Transverse colon (tissue), 4 donors: ENCODE measurements around the gene GFPT2. TPM values are rescaled to one million over a fixed set of nuclear protein-coding genes. Genes with fewer than 3 reads are reported as not detected.

ENCODE experiments used
- DNase-seq: peaks from one replicate; pipeline ENCODE4 v3.0.0-alpha.2; 2019
- H3K27ac ChIP-seq, 4 donors: fragments of 200-600 bp; sonication (generic); 2 replicates each; pipeline ENCODE4 v1.5.1; 2016 to 2018; ENCODE audit warnings: inconsistent platforms in 4 of 4
- H3K27me3 ChIP-seq: fragments of 200-600 bp; sonication (generic); 2 replicates; pipeline ENCODE4 v1.5.1; 2017; ENCODE audit warnings: inconsistent platforms
- H3K36me3 ChIP-seq, 4 donors: fragments of 200-600 bp; sonication (generic); 2 replicates each; pipeline ENCODE4 v1.5.1; 2017 to 2019; ENCODE audit warnings: inconsistent platforms in 4 of 4
- H3K4me1 ChIP-seq, 4 donors: fragments of 200-600 bp; sonication (generic); 2 replicates each; pipeline ENCODE4 v1.5.1; 2017 to 2020; ENCODE audit warnings: inconsistent platforms in 4 of 4
- H3K4me3 ChIP-seq, 4 donors: fragments of 200-600 bp; sonication (generic); 1 replicate in 1 of 4; 2 replicates in 3 of 4; pipeline versions ENCODE4 v1.5.1 to v1.6.1; 2017 to 2019; ENCODE audit warnings: inconsistent platforms in 4 of 4
- H3K9me3 ChIP-seq, 2 donors: fragments of 200-600 bp; sonication (generic); 2 replicates each; pipeline ENCODE4 v1.5.1; 2017 to 2019; ENCODE audit warnings: inconsistent platforms in 2 of 2
- EP300 ChIP-seq: sonication (generic); formaldehyde crosslinking; IDR thresholded peaks from one replicate; pipeline ENCODE4 v1.6.1; 2017; ENCODE audit warnings: antibody characterized with exemption, low read depth
- POLR2A ChIP-seq: fragments of 450-650 bp; IDR thresholded peaks from one replicate; pipeline ENCODE4 v1.6.1; 2016; ENCODE audit warnings: antibody characterized with exemption, mild to moderate bottlenecking, moderate library complexity
- POLR2AphosphoS5 ChIP-seq, 3 donors: sonication (generic); formaldehyde crosslinking; IDR thresholded peaks; one replicate each; pipeline ENCODE4 v1.6.1; 2016; ENCODE audit warnings: antibody characterized with exemption in 3 of 3
- WGBS, 2 donors: methylation state at CpG; one replicate each; pipeline ENCODE4 v1.1.5; 2018; ENCODE audit warnings: low coverage in 1 of 2; 5-methylcytosine and 5-hydroxymethylcytosine counted together
- in situ Hi-C, 4 donors: fragments of 200-750 bp; cut with MboI; loops; one replicate each; pipeline versions ENCODE4 v1.15.0 to v1.15.1; 2017; ENCODE audit warnings: low sequenced_read_pairs in 3 of 4, low pct_ligation_motif_present in 1 of 4, low pct_unique_long_range_greater_than_20kb in 1 of 4
- intact Hi-C: fragments of 100-400 bp; cut with DNase I; formaldehyde crosslinking; loops from one replicate; pipeline ENCODE4 v1.15.1; 2023; ENCODE audit warnings: low total_unique reads
- total RNA-seq, 4 donors: library from RNA; depleted of rRNA; stranded (reverse); fragments of >200 nt; gene quantifications; one replicate each; pipeline ENCODE4 v1.1.0, GENCODE V29; 2016
- TF ChIP-seq, protein P1 (sequence below), 5 experiments: fragments of 200-600 bp in 3 of 5; fragments of 450-650 bp in 2 of 5; sonication (generic) in 3 of 5; IDR thresholded peaks; 1 replicate in 2 of 5; 2 replicates in 3 of 5; pipeline ENCODE4 v1.5.1; 2016 to 2017; ENCODE audit warnings: antibody characterized with exemption in 5 of 5, inconsistent platforms in 3 of 5, mild to moderate bottlenecking in 2 of 5, moderate library complexity in 1 of 5

The GFPT2 gene
- total RNA-seq, 4 donors from 2014 or later, result 5.9 to 47.4 (median 11.2) TPM

DNA sequence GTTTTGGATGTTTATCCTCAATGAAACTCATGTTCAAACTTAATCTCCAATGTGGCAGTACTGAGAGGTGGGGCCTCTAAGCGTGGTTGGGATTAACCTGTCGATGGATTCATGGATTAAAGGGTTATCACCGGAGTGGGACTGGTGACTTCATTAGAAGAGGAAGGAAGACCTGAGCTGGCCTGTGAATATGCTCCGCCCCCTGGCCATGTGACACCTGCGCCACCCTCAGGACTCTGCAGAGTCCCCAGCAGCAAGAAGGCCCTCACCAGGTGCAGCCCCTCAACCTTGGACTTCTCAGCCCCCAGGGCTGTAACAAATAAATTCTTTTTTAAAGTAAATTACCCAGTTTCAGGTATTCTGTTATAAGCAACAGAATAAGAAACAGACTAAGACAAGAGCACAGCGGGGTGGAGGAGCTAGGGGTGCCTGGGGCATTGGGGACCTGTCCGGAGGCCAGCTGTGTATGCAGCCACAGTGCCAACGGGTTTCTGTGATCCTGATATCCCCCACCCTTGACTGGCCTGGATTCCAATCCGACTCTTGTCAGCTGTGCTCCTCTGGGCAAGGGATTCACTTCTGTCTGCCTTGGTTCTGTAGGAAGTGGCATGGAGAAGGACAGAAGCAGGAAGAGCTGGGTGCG, 58.1 kb downstream of the GFPT2 start:
- no peaks in the 10 kb centered on the region for H3K9me3 ChIP-seq
- no peak for DNase-seq
- H3K4me3 ChIP-seq, result no peak overlapping the region
- in situ Hi-C loops, result loop anchor here in 1 of 4 donors (25.0 kb wide), 1 partner anchor 192 kb away; the partner anchor contains the start of gene CNOT6
- H3K27me3 ChIP-seq, result no peaks in the 10 kb centered on the region
- intact Hi-C loops, result no loop called here
- no peaks in the 10 kb centered on the region for H3K36me3 ChIP-seq
- no peak overlapping the region for H3K27ac ChIP-seq
- no peak for TF ChIP-seq POLR2AphosphoS5 (IDR thresholded peaks at IDR 0.05)
- no peak for TF ChIP-seq POLR2A
- TF ChIP-seq, protein P1, sequence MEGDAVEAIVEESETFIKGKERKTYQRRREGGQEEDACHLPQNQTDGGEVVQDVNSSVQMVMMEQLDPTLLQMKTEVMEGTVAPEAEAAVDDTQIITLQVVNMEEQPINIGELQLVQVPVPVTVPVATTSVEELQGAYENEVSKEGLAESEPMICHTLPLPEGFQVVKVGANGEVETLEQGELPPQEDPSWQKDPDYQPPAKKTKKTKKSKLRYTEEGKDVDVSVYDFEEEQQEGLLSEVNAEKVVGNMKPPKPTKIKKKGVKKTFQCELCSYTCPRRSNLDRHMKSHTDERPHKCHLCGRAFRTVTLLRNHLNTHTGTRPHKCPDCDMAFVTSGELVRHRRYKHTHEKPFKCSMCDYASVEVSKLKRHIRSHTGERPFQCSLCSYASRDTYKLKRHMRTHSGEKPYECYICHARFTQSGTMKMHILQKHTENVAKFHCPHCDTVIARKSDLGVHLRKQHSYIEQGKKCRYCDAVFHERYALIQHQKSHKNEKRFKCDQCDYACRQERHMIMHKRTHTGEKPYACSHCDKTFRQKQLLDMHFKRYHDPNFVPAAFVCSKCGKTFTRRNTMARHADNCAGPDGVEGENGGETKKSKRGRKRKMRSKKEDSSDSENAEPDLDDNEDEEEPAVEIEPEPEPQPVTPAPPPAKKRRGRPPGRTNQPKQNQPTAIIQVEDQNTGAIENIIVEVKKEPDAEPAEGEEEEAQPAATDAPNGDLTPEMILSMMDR (IDR thresholded peaks at IDR 0.05), result no peak
- no peak for TF ChIP-seq EP300
- peaks cover 11 to 25% (median 20%) of the 10 kb centered on the region in 4 donors for H3K4me1 ChIP-seq
- WGBS, 2 donors, result 80 to 84% methylated on average over 2 to 9 of the region's 10 CpGs

DNA sequence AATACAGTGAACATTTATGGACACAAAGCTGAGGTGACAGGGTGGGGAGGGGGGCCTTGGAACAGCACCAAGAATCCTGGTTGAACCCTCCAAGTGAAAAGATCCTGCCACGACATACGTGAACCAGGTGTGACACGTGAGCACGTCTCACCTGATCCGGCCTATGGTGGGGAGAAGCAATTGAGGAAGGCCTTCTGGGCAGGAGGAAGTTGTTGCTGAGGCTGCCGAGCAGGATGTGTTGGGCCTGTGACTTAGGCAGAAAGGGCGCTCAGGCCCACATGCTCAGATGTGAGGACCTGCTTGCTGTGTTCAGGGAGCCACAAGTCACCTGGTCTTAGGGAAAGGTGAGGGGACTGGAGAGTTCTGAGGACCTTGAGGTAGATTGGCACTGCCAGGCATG, 58.7 kb downstream of the GFPT2 start:
- in situ Hi-C loops (loop anchor here in 1 of 4 donors (25.0 kb wide), 1 partner anchor 193 kb away; the partner anchor contains the start of gene CNOT6), intact Hi-C loops (no loop called here)
- Histone ChIP-seq H3K27me3 (no peaks in the 10 kb centered on the region), H3K27ac (no peak overlapping the region), H3K36me3 (no peaks in the 10 kb centered on the region), H3K4me3 (no peak overlapping the region), H3K4me1 (peaks cover 11 to 30% (median 21%) of the 10 kb centered on the region in 4 donors), H3K9me3 (no peaks in the 10 kb centered on the region)
- DNase-seq, result no peak
- no peak for TF ChIP-seq EP300
- TF ChIP-seq, protein P1 (IDR thresholded peaks at IDR 0.05), result no peak
- no peak for TF ChIP-seq POLR2AphosphoS5 (IDR thresholded peaks at IDR 0.05)
- TF ChIP-seq POLR2A, result no peak
- 71% methylated on average over 7 of the region's 7 CpGs; no CpG with 5 or more reads in 1 of the 2 donors for WGBS, 2 donors

DNA sequence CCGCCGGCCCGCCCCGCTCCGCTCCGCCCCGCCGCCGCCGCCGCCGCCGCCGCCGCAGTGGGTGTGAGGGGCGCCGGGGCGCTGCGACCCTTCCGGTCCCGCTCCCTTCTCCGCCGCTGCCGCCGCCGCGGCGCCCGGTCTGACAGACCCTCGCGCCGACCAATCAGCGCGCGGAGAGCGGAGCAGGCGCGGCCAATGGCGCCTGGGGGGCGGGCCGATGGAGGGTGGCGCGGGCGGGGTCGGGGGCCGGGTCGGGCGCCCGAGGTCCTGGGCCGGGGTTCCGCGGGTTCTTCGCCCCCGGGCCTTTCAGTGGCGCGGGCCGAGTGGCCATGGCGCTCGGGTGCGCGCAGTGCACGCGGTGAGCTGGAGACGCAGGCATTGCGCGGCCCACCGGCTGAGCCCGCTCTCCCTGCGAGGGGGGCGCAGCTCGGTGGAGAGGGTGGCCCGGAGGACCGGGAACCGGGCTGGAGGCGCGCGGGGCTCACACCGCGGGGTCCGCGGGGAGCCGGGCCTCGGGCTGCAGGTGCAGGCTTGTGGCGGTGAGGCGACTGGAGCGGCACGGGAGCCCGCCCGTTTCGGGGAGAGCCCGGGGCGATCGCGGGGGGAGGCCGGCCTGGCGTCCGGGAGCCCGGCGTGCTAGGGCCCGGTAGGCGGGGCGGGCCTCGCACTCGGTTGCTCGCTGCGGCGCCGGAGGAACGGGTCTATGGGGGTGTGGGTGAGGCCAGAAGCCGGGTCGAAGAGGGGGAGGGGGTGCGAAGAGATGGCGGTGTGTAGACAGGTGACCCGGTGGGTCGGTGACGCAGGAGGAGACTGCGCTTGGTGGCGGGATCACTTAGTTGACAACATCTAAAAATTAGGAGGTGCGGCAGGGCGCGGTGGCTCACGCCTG, 60.9 kb downstream of the GFPT2 start, which contains the start of gene MAPK9:
Gene MAPK9 (minus strand): TSS at position 141 of the 889 bp plus-strand sequence. CDS start 11,522 bp downstream, outside the sequence.
- intact Hi-C loops (no loop called here), in situ Hi-C loops (loop anchor here in 1 of 4 donors (25.0 kb wide), 1 partner anchor 195 kb away; the partner anchor contains the start of gene CNOT6)
- 1% methylated on average over 64 of the region's 122 CpGs; no CpG with 5 or more reads in 1 of the 2 donors for WGBS, 2 donors
- Histone ChIP-seq H3K27me3 (no peaks in the 10 kb centered on the region), H3K27ac (peak within 1 kb of the TSS; percentile 94 to 99 (median 96)), H3K36me3 (no peaks in the 10 kb centered on the region), H3K4me3 (peak within 1 kb of the TSS; percentile 86 to 97 (median 93)), H3K4me1 (peaks cover 11 to 34% (median 21%) of the 10 kb centered on the region in 4 donors), H3K9me3 (no peaks in the 10 kb centered on the region)
- TF ChIP-seq, protein P1 (IDR thresholded peaks at IDR 0.05), result no peak
- TF ChIP-seq POLR2A (peak; percentile 48), EP300 (no peak), POLR2AphosphoS5 (IDR thresholded peaks at IDR 0.05) (peak in 2 of 3 donors; percentile 59 to 68)
- peak; percentile 88 for DNase-seq
